Islet precursor cell (in vitro differentiated cells): Measurements from ENCODE around the gene VSX2.
A peak's percentile ranks its signal among the peaks of the same experiment; 100 is the strongest.

Experiments
- DNase-seq: peaks from one replicate; pipeline ENCODE4 v3.0.0-alpha.2; 2018

Gene VSX2

GRCh38 chr14:74238974-74239847 lies at the start of gene VSX2:
Gene VSX2, plus strand, starts transcription at chr14:74239449. Its CDS starts 113 bp downstream, at chr14:74239562.
- DNase-seq = peak; percentile 66

GRCh38 chr14:74190927-74191575 lies 48.2 kb upstream of the VSX2 start:
- no peak for DNase-seq

- no peak for DNase-seq
Observed at GRCh38 chr14:74194506-74195274, 44.6 kb upstream of the VSX2 start.

- DNase-seq = no peak
Observed at GRCh38 chr14:74195623-74196022, 43.6 kb upstream of the VSX2 start.

- no peak for DNase-seq
Observed at GRCh38 chr14:74198441-74199234, 40.6 kb upstream of the VSX2 start.

GRCh38 chr14:74202113-74202512 lies 37.1 kb upstream of the VSX2 start:
- no peak for DNase-seq

GRCh38 chr14:74203639-74204038 lies 35.6 kb upstream of the VSX2 start:
- DNase-seq = no peak

GRCh38 chr14:74204491-74204890 lies 34.8 kb upstream of the VSX2 start:
- DNase-seq = no peak

GRCh38 chr14:74205882-74206281 lies 33.4 kb upstream of the VSX2 start:
- DNase-seq = no peak

GRCh38 chr14:74207943-74208342 lies 31.3 kb upstream of the VSX2 start:
- DNase-seq = no peak

- DNase-seq = no peak
Observed at GRCh38 chr14:74208642-74209041, 30.6 kb upstream of the VSX2 start.

GRCh38 chr14:74211945-74212580 lies 27.2 kb upstream of the VSX2 start:
- DNase-seq = peak; percentile 37

GRCh38 chr14:74213907-74214803 lies 25.1 kb upstream of the VSX2 start:
- DNase-seq = no peak

- DNase-seq = no peak
Observed at GRCh38 chr14:74216671-74217070, 22.6 kb upstream of the VSX2 start.

- DNase-seq = peak; percentile 91
Observed at GRCh38 chr14:74217672-74218448, 21.4 kb upstream of the VSX2 start.

- no peak for DNase-seq
Observed at GRCh38 chr14:74218462-74218861, 20.8 kb upstream of the VSX2 start.

- no peak for DNase-seq
Observed at GRCh38 chr14:74219277-74220205, 19.7 kb upstream of the VSX2 start.

GRCh38 chr14:74220991-74221390 lies 18.3 kb upstream of the VSX2 start:
- DNase-seq = no peak

- no peak for DNase-seq
Observed at GRCh38 chr14:74221741-74222140, 17.5 kb upstream of the VSX2 start.
